NT2/D1 (cell line): ENCODE data around the gene RFC4.

Source experiments
- SUZ12 ChIP-seq: IDR thresholded peaks from 2 replicates; pipeline ENCODE4 v1.6.1; 2011; ENCODE audit not compliant: insufficient read length, insufficient read depth; ENCODE audit errors: extremely low read depth
- YY1 ChIP-seq: IDR thresholded peaks from 2 replicates; pipeline ENCODE4 v1.6.1; 2011; ENCODE audit not compliant: insufficient read length, insufficient read depth
- ZNF274 ChIP-seq: IDR thresholded peaks from 2 replicates; pipeline ENCODE4 v1.6.1; 2011; ENCODE audit warnings: mild to moderate bottlenecking, low read depth, low read length

- TF ChIP-seq ZNF274 = no peak
- TF ChIP-seq YY1 = no peak
- TF ChIP-seq SUZ12 = no peak
Observed at GRCh38 chr3:186798239-186798874, 7.9 kb downstream of the RFC4 start.
